ENCODE data around the gene FUT8.

Gene FUT8

DNA sequence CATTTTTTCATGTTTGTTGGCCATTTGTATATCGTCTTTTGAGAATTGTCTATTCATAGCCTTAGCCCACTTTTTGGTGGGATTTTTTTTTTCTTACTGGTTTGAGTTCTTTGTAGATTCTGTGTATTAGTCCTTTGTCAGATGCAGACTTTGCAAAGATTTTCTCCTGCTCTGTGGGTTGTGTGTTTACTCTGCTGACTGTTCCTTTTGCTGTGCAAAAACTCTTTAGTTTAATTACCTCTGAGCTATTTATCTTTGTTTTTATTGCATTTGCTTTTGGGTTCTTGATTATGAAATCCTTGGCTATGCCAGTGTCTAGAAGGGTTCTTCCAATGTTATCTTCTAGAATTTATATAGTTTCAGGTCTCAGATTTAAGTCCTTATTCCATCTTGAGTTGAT lies 220.0 kb downstream of the FUT8 start:
- TF ChIP-seq NFIC (IDR thresholded peaks at IDR 0.05): no peak
- TF ChIP-seq EP300 (IDR thresholded peaks at IDR 0.05; ENCODE audit: borderline replicate concordance): no peak
- TF ChIP-seq EGR1 (IDR thresholded peaks at IDR 0.05): no peak
- TF ChIP-seq FOXM1 (IDR thresholded peaks at IDR 0.05; ENCODE audit: borderline replicate concordance, low read depth): no peak
- TF ChIP-seq, protein P1, sequence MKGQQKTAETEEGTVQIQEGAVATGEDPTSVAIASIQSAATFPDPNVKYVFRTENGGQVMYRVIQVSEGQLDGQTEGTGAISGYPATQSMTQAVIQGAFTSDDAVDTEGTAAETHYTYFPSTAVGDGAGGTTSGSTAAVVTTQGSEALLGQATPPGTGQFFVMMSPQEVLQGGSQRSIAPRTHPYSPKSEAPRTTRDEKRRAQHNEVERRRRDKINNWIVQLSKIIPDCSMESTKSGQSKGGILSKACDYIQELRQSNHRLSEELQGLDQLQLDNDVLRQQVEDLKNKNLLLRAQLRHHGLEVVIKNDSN (IDR thresholded peaks at IDR 0.05): no peak
- no peak for TF ChIP-seq TAF1 (IDR thresholded peaks at IDR 0.05; ENCODE audit: low read depth)
- TF ChIP-seq, protein P2, sequence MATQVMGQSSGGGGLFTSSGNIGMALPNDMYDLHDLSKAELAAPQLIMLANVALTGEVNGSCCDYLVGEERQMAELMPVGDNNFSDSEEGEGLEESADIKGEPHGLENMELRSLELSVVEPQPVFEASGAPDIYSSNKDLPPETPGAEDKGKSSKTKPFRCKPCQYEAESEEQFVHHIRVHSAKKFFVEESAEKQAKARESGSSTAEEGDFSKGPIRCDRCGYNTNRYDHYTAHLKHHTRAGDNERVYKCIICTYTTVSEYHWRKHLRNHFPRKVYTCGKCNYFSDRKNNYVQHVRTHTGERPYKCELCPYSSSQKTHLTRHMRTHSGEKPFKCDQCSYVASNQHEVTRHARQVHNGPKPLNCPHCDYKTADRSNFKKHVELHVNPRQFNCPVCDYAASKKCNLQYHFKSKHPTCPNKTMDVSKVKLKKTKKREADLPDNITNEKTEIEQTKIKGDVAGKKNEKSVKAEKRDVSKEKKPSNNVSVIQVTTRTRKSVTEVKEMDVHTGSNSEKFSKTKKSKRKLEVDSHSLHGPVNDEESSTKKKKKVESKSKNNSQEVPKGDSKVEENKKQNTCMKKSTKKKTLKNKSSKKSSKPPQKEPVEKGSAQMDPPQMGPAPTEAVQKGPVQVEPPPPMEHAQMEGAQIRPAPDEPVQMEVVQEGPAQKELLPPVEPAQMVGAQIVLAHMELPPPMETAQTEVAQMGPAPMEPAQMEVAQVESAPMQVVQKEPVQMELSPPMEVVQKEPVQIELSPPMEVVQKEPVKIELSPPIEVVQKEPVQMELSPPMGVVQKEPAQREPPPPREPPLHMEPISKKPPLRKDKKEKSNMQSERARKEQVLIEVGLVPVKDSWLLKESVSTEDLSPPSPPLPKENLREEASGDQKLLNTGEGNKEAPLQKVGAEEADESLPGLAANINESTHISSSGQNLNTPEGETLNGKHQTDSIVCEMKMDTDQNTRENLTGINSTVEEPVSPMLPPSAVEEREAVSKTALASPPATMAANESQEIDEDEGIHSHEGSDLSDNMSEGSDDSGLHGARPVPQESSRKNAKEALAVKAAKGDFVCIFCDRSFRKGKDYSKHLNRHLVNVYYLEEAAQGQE (IDR thresholded peaks at IDR 0.05; ENCODE audit: low read depth): no peak
- TF ChIP-seq RAD21 (IDR thresholded peaks at IDR 0.05; ENCODE audit: low read depth): no peak
- no peak for TF ChIP-seq ZBTB7A (IDR thresholded peaks at IDR 0.05; ENCODE audit: low read depth)
- no peak for TF ChIP-seq CREB1 (IDR thresholded peaks at IDR 0.05; ENCODE audit: low read depth)
- TF ChIP-seq CEBPB (IDR thresholded peaks at IDR 0.05): no peak
- no peak for TF ChIP-seq YY1 (IDR thresholded peaks at IDR 0.05; ENCODE audit: low read depth)

DNA sequence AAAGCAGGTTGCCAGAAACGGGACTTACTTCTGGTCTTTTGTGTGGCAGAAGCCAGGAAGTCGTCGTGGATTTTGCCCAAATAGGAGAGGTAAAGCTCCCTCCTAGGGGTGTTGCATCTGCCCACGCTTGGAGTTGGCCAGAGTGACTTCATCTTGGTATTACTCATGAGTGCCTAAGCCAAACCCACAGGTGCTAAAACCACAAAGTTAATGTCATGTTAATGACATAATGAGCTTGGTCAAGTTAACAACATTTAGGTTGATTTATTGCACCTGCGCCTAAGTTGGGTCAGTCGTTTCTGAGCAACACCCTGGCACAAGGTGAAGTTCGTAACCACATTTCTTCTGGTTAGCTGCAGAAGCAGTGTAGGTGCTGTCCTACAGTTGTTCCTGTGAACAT lies 225.2 kb downstream of the FUT8 start:
- 0 out of 2 replicates have a peak, but pooled peaks have one; percentile 15 for TF ChIP-seq NFIC (IDR thresholded peaks at IDR 0.05)
- no peak for TF ChIP-seq RAD21 (IDR thresholded peaks at IDR 0.05; ENCODE audit: low read depth)

DNA sequence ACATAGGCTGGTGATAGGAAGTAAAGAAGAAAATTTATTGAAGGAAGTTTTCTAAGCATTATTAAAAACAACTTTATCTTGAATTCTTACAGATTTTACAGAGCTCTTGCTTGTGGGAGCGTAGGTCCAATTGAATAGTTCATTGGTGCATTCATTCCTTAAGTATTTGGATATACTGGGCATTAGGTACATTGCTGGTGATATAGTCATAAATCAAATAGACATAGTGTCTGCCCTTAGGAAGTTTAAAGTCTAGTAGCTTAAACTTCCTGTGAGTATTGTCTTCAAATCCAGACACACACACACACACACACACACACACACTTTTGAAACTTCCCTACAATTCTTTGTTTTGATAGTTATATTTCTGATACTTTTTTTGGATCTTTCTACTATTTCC lies 226.7 kb downstream of the FUT8 start:
- TF ChIP-seq, protein P1 (IDR thresholded peaks at IDR 0.05): no peak
- TF ChIP-seq TEAD4 (IDR thresholded peaks at IDR 0.05) (no peak), EP300 (IDR thresholded peaks at IDR 0.05; ENCODE audit: borderline replicate concordance) (no peak), CEBPB (IDR thresholded peaks at IDR 0.05) (no peak), RAD21 (IDR thresholded peaks at IDR 0.05; ENCODE audit: low read depth) (no peak), TCF12 (IDR thresholded peaks at IDR 0.05; ENCODE audit: low read depth) (no peak)

DNA sequence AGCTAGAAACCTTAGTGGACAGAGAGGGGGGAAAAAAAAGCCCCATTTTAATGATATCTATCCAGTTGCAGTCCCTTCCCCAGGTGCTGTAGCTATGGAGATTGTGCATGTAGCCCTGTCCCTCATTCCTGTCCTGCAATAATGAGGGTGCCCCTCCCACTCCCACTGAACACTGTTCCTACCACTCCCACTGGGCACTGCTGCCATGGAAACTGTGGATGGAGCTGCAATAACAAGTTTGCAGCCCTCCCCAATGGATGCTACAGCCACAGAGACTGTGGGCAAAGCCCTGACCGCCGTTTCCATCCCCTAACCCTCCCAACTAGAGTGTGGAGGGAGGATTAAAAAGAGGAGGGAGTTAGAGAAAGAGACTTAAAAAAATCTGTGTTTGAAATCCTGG lies 238.3 kb downstream of the FUT8 start:
- TF ChIP-seq TAF1 (IDR thresholded peaks at IDR 0.05; ENCODE audit: low read depth): no peak
- TF ChIP-seq TCF12 (IDR thresholded peaks at IDR 0.05; ENCODE audit: low read depth): no peak
- TF ChIP-seq, protein P1 (IDR thresholded peaks at IDR 0.05): no peak
- TF ChIP-seq FOXM1 (IDR thresholded peaks at IDR 0.05; ENCODE audit: borderline replicate concordance, low read depth): no peak

DNA sequence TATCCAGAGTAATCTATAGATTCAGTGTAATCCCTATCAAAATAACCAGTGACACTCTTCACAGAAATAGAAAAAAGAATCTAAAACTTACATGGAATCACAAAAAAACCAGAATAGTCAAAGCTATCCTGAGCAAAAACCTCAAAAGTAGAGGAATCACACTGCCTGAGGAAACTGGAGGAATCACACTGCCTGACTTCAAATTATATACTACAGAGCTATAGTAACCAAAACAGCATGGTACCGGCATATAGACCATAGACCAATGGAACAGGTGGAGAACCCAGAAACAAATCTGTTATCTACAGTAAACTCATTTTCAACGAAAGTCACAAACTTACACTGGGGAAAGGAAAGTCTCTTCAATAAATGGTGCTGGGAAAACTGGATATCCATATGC lies 244.0 kb downstream of the FUT8 start:
- TF ChIP-seq EP300 (IDR thresholded peaks at IDR 0.05; ENCODE audit: borderline replicate concordance) (no peak), NFIC (IDR thresholded peaks at IDR 0.05) (no peak), RAD21 (IDR thresholded peaks at IDR 0.05; ENCODE audit: low read depth) (no peak), TEAD4 (IDR thresholded peaks at IDR 0.05) (no peak), CREB1 (IDR thresholded peaks at IDR 0.05; ENCODE audit: low read depth) (no peak), FOXM1 (IDR thresholded peaks at IDR 0.05; ENCODE audit: borderline replicate concordance, low read depth) (no peak), TAF1 (IDR thresholded peaks at IDR 0.05; ENCODE audit: low read depth) (no peak)
- TF ChIP-seq, protein P3, sequence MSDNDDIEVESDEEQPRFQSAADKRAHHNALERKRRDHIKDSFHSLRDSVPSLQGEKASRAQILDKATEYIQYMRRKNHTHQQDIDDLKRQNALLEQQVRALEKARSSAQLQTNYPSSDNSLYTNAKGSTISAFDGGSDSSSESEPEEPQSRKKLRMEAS (IDR thresholded peaks at IDR 0.05): no peak
- TF ChIP-seq, protein P2 (IDR thresholded peaks at IDR 0.05; ENCODE audit: low read depth): no peak

DNA sequence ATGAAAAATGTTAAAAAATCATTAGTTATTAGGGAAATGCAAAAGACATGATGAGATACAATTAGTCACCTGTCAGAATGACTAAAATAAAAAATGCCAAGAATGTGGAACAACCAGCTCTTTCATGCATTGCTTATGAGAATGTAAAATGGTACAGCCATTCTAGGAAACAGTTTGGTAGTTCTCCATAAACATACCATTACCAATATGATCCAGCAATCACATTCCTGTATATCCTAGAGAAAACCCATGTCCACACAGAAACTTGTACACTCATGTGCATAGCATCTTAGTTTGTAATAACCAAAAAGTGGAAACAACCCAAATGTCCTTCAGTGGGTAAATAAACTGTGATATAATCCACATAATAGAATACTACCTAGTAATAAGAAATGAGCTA lies 245.7 kb downstream of the FUT8 start:
- peak; percentile 73 for TF ChIP-seq TEAD4 (IDR thresholded peaks at IDR 0.05)
- TF ChIP-seq, protein P1 (IDR thresholded peaks at IDR 0.05): no peak
- no peak for TF ChIP-seq EP300 (IDR thresholded peaks at IDR 0.05; ENCODE audit: borderline replicate concordance)

DNA sequence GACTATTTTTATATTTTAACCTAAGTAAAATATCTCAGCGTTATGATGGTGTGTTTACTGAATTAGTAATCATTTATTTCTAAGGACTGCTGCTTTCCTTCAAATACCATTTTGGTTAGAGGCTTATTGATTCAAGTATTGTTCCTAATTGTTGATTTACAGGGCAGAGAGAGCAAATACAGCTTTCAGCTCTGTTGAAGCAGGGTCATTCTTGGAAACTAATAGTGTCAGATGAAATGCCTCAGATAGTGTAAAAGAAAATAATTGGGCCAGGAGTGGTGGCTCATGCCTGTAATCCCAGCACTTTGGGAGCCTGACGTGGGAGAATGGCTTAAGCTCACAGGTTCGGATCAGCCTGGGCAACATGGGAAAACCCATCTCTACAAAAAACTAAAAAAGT lies 249.3 kb downstream of the FUT8 start:
- no peak for TF ChIP-seq CREB1 (IDR thresholded peaks at IDR 0.05; ENCODE audit: low read depth)
- TF ChIP-seq TEAD4 (IDR thresholded peaks at IDR 0.05): no peak
- no peak for TF ChIP-seq ZBTB7A (IDR thresholded peaks at IDR 0.05; ENCODE audit: low read depth)
- TF ChIP-seq FOXM1 (IDR thresholded peaks at IDR 0.05; ENCODE audit: borderline replicate concordance, low read depth): no peak
- TF ChIP-seq RAD21 (IDR thresholded peaks at IDR 0.05; ENCODE audit: low read depth): no peak
- no peak for TF ChIP-seq TAF1 (IDR thresholded peaks at IDR 0.05; ENCODE audit: low read depth)
- no peak for TF ChIP-seq NFIC (IDR thresholded peaks at IDR 0.05)
- TF ChIP-seq EGR1 (IDR thresholded peaks at IDR 0.05): no peak
- TF ChIP-seq YY1 (IDR thresholded peaks at IDR 0.05; ENCODE audit: low read depth): no peak
- TF ChIP-seq, protein P2 (IDR thresholded peaks at IDR 0.05; ENCODE audit: low read depth): no peak
- TF ChIP-seq CEBPB (IDR thresholded peaks at IDR 0.05): no peak
- TF ChIP-seq TCF12 (IDR thresholded peaks at IDR 0.05; ENCODE audit: low read depth): no peak
- no peak for TF ChIP-seq EP300 (IDR thresholded peaks at IDR 0.05; ENCODE audit: borderline replicate concordance)
- TF ChIP-seq, protein P3 (IDR thresholded peaks at IDR 0.05): no peak
- TF ChIP-seq, protein P1 (IDR thresholded peaks at IDR 0.05): no peak

Data from Ishikawa (cell line).